ENCODE measurements around the gene ZC3H6. TPM values are rescaled to one million over a fixed set of nuclear protein-coding genes. Genes with fewer than 3 reads are reported as not detected.

The ZC3H6 gene
- total and polyA plus RNA-seq, 11 donors = 1.5 to 30.1 (median 16.6) TPM

GRCh38 chr2:112318515-112318914, 43.1 kb downstream of the ZC3H6 start:
- intact Hi-C loops (cut with DNase I) = no loop called here
- TF ChIP-seq POLR2A (IDR thresholded peaks at IDR 0.05) = no peak
- 52 to 70% (median 59%) methylated on average over 3 of the region's 3 CpGs for WGBS, 4 donors
- H3K4me3 ChIP-seq = no peak overlapping the region
- H3K27ac ChIP-seq = no peak overlapping the region
- H3K9me3 ChIP-seq = no peaks in the 10 kb centered on the region
- H3K4me1 ChIP-seq = no peaks in the 10 kb centered on the region
- ATAC-seq (no peak), DNase-seq (no peak)
- no peaks in the 10 kb centered on the region for H3K27me3 ChIP-seq
- peaks cover 0 to 72% (median 16%) of the 10 kb centered on the region in 9 donors for H3K36me3 ChIP-seq

DNA sequence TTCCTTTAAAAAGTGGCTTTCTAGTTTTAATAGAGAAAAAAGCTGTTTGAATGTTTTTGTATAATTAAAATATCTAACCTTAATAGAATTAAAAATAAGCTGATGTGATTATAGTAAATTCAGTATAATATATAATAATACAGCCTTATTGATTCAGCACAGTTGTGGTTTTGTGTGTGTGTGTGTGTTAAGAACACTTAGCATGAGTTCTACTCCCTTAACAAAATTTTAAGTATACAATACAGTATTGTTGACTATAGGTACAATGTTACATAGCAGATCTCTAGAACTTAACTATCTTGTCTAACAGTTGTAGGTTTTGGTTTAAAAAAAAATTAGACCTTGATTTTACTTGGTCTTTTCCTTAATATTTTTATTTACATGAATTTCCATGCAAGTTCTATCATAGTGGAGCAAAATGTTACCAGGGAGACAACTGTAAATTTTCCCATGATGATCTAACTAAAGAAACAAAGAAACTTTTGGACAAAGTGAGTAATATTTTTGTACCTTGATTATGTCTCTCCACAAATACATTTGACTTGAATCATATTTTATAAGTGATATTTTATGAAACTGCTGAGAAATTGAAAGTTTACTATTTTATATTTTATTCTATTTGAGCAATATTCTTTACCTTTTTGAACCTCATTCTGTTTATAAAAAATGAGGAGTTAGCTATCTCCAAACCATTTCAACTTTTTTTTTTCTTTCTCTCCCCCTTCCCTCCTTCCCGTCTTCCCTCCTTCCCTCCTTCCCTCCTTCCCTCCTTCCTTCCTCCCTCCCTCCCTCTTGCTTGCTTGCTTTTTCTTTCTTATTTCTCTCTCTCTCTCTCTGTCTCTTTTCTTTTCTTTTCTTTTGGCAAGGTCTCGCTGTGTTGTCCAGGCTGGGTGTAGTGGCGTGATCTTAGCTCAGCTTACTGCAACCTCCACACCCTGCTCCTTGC, 46.3 kb downstream of the ZC3H6 start:
- ATAC-seq = no peak
- DNase-seq = no peak
- TF ChIP-seq POLR2A (IDR thresholded peaks at IDR 0.05) = no peak
- TF ChIP-seq, protein P1, sequence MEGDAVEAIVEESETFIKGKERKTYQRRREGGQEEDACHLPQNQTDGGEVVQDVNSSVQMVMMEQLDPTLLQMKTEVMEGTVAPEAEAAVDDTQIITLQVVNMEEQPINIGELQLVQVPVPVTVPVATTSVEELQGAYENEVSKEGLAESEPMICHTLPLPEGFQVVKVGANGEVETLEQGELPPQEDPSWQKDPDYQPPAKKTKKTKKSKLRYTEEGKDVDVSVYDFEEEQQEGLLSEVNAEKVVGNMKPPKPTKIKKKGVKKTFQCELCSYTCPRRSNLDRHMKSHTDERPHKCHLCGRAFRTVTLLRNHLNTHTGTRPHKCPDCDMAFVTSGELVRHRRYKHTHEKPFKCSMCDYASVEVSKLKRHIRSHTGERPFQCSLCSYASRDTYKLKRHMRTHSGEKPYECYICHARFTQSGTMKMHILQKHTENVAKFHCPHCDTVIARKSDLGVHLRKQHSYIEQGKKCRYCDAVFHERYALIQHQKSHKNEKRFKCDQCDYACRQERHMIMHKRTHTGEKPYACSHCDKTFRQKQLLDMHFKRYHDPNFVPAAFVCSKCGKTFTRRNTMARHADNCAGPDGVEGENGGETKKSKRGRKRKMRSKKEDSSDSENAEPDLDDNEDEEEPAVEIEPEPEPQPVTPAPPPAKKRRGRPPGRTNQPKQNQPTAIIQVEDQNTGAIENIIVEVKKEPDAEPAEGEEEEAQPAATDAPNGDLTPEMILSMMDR (IDR thresholded peaks at IDR 0.05) = no peak
- Histone ChIP-seq H3K4me3 (no peak overlapping the region), H3K27ac (no peak overlapping the region), H3K27me3 (no peaks in the 10 kb centered on the region), H3K36me3 (peaks cover 0 to 80% (median 36%) of the 10 kb centered on the region in 9 donors), H3K9me3 (no peaks in the 10 kb centered on the region), H3K4me1 (no peaks in the 10 kb centered on the region)
- WGBS, 4 donors = 91 to 94% (median 93%) methylated on average over 3 of the region's 3 CpGs
- intact Hi-C loops (cut with DNase I) = no loop called here

GRCh38 chr2:112322919-112323318, 47.5 kb downstream of the ZC3H6 start:
- Histone ChIP-seq H3K36me3 (peaks cover 0 to 81% (median 39%) of the 10 kb centered on the region in 9 donors), H3K27me3 (no peaks in the 10 kb centered on the region), H3K27ac (no peak overlapping the region), H3K4me3 (no peak overlapping the region), H3K4me1 (no peaks in the 10 kb centered on the region), H3K9me3 (peaks cover 0 to 9% (median 0%) of the 10 kb centered on the region in 12 donors)
- TF ChIP-seq POLR2A (IDR thresholded peaks at IDR 0.05) = no peak
- TF ChIP-seq, protein P1 (IDR thresholded peaks at IDR 0.05) = no peak
- no peak for DNase-seq
- 91 to 97% (median 95%) methylated on average over 3 of the region's 3 CpGs for WGBS, 4 donors
- intact Hi-C loops (cut with DNase I) = no loop called here
- ATAC-seq = no peak

DNA sequence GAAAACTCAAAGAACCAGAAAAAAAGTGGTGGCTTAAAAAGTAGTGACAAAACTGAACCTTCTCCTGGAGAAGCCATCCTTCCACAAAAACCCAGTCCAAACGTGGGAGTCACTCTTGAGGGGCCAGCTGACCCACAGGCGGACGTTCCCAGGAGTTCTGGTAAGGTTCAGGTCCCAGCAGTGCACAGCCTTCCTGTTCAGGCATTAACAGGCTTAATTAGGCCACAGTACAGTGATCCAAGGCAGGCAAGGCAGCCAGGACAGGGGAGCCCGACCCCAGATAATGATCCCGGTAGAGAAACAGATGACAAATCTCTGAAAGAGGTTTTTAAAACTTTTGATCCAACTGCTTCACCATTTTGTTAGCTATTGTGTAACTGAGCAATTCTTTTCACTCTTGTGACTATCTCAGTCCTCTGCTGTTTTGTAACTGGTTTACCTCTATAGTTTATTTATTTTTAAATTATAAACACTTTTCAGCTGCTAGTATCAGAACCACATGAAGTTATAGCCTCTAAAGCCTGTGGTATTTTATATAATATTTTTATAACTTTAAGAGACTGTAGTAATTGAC, 56.8 kb downstream of the ZC3H6 start:
- ATAC-seq (no peak), DNase-seq (no peak)
- Histone ChIP-seq H3K27me3 (no peaks in the 10 kb centered on the region), H3K4me3 (no peak overlapping the region), H3K27ac (no peak overlapping the region), H3K9me3 (peaks cover 0 to 9% (median 0%) of the 10 kb centered on the region in 12 donors), H3K36me3 (peaks cover 0 to 61% (median 25%) of the 10 kb centered on the region in 9 donors), H3K4me1 (peaks cover 0 to 4% (median 0%) of the 10 kb centered on the region in 12 donors)
- WGBS, 4 donors = 72 to 85% (median 73%) methylated on average over 5 of the region's 5 CpGs
- TF ChIP-seq POLR2A (IDR thresholded peaks at IDR 0.05) = no peak
- TF ChIP-seq, protein P1 (IDR thresholded peaks at IDR 0.05) = no peak
- intact Hi-C loops (cut with DNase I) = no loop called here
